Measurements from ENCODE around the gene STMN3. TPM values are rescaled to one million over a fixed set of nuclear protein-coding genes. Genes with fewer than 3 reads are reported as not detected.

STMN3 gene
- total RNA-seq, 1 donor from 2014 or later = 112 TPM

- DNase-seq (ENCODE audit: low read depth) = no peak
- no peak overlapping the region for H3K4me3 ChIP-seq (ENCODE audit: low read depth, low read length)
- no peak for TF ChIP-seq CTCF (conservative IDR thresholded peaks at IDR 0.05; ENCODE audit: low read depth, low read length)
Measured at GRCh38 chr20:63622096-63622495, 31.1 kb downstream of the STMN3 start.

- TF ChIP-seq CTCF (conservative IDR thresholded peaks at IDR 0.05; ENCODE audit: low read depth, low read length) = no peak
- H3K4me3 ChIP-seq (ENCODE audit: low read depth, low read length) = no peak overlapping the region
- no peak for DNase-seq (ENCODE audit: low read depth)
Measured at GRCh38 chr20:63620991-63621390, 32.2 kb downstream of the STMN3 start.

- DNase-seq (ENCODE audit: low read depth) = no peak
- no peak for TF ChIP-seq CTCF (conservative IDR thresholded peaks at IDR 0.05; ENCODE audit: low read depth, low read length)
- H3K4me3 ChIP-seq (ENCODE audit: low read depth, low read length) = no peak overlapping the region
Measured at GRCh38 chr20:63619505-63619904, 33.7 kb downstream of the STMN3 start.

- no peak for DNase-seq (ENCODE audit: low read depth)
- H3K4me3 ChIP-seq (ENCODE audit: low read depth, low read length) = no peak overlapping the region
- TF ChIP-seq CTCF (conservative IDR thresholded peaks at IDR 0.05; ENCODE audit: low read depth, low read length) = no peak
Measured at GRCh38 chr20:63619086-63619485, 34.1 kb downstream of the STMN3 start.

GRCh38 chr20:63618291-63618980 lies 34.8 kb downstream of the STMN3 start:
- DNase-seq (ENCODE audit: low read depth) = no peak
- no peak overlapping the region for H3K4me3 ChIP-seq (ENCODE audit: low read depth, low read length)
- TF ChIP-seq CTCF (conservative IDR thresholded peaks at IDR 0.05; ENCODE audit: low read depth, low read length) = no peak

GRCh38 chr20:63617876-63618265 lies 35.4 kb downstream of the STMN3 start:
- no peak for DNase-seq (ENCODE audit: low read depth)
- no peak overlapping the region for H3K4me3 ChIP-seq (ENCODE audit: low read depth, low read length)
- peak; percentile 12 for TF ChIP-seq CTCF (conservative IDR thresholded peaks at IDR 0.05; ENCODE audit: low read depth, low read length)
